ENCODE data around the gene PIWIL4.
"Not testable (repeated sequence)": the region's sequence is repeated elsewhere in the genome, so short reads cannot be mapped to it uniquely, and the experiment has no call there.

Gene PIWIL4

GRCh38 chr11:94549146-94549545, 18.0 kb upstream of the PIWIL4 start:
- peak in 1 of 2 donors; percentile 19 for DNase-seq

GRCh38 chr11:94550513-94550912, 16.7 kb upstream of the PIWIL4 start:
- DNase-seq: peak; percentile 40 to 43

GRCh38 chr11:94553938-94554337, 13.2 kb upstream of the PIWIL4 start:
- DNase-seq: no peak

GRCh38 chr11:94555752-94556329, 11.3 kb upstream of the PIWIL4 start:
- DNase-seq: not testable (repeated sequence)

GRCh38 chr11:94557421-94557820, 9.7 kb upstream of the PIWIL4 start:
- DNase-seq: no peak

GRCh38 chr11:94557992-94558391, 9.2 kb upstream of the PIWIL4 start:
- no peak for DNase-seq

GRCh38 chr11:94558468-94558867, 8.7 kb upstream of the PIWIL4 start:
- peak; percentile 83 to 92 for DNase-seq

GRCh38 chr11:94558932-94559331, 8.2 kb upstream of the PIWIL4 start:
- DNase-seq: no peak

GRCh38 chr11:94559361-94559760, 7.8 kb upstream of the PIWIL4 start:
- DNase-seq: no peak

GRCh38 chr11:94560834-94561233, 6.3 kb upstream of the PIWIL4 start:
- DNase-seq: no peak

- no peak for DNase-seq
These were observed 3.9 kb upstream of the PIWIL4 start for GRCh38 chr11:94563176-94563847.

GRCh38 chr11:94563848-94564467, 3.2 kb upstream of the PIWIL4 start:
- no peak for DNase-seq

- DNase-seq: no peak
These were observed 1.0 kb downstream of the PIWIL4 start for GRCh38 chr11:94568200-94568599.

GRCh38 chr11:94568717-94569116, 1.5 kb downstream of the PIWIL4 start:
- DNase-seq: no peak

GRCh38 chr11:94572975-94573374, 5.8 kb downstream of the PIWIL4 start:
- not testable (repeated sequence) for DNase-seq

- peak; percentile 89 to 95 for DNase-seq
These were observed 7.2 kb downstream of the PIWIL4 start for GRCh38 chr11:94574193-94574961.

- DNase-seq: no peak
These were observed 9.1 kb downstream of the PIWIL4 start for GRCh38 chr11:94576306-94576705.

GRCh38 chr11:94577841-94578240, 10.7 kb downstream of the PIWIL4 start:
- DNase-seq: no peak

- DNase-seq: peak in 1 of 2 donors; percentile 45
These were observed 14.8 kb downstream of the PIWIL4 start for GRCh38 chr11:94581926-94582325.

- peak; percentile 52 to 57 for DNase-seq
These were observed 16.2 kb downstream of the PIWIL4 start for GRCh38 chr11:94583213-94583865.

GRCh38 chr11:94583866-94584500, 16.8 kb downstream of the PIWIL4 start:
- peak; percentile 88 to 92 for DNase-seq

- DNase-seq: no peak
These were observed 17.8 kb downstream of the PIWIL4 start for GRCh38 chr11:94584978-94585377.

Data from inflammatory macrophage (primary cell).